RWPE1 (cell line): ENCODE data around the gene TIAM2.
"Not testable (repeated sequence)": the region's sequence is repeated elsewhere in the genome, so short reads cannot be mapped to it uniquely, and the experiment has no call there.

ENCODE experiments used
- CTCF ChIA-PET: fragments of 350-600 bp; sonication (Branson Sonifier 250); formaldehyde crosslinking; extraction: SDS; loops from one replicate; lab custom pipeline; 2021; lab: Yijun Ruan, JAX
- POLR2A ChIA-PET: fragments of 400-600 bp; formaldehyde crosslinking; extraction: SDS; loops from one replicate; lab custom pipeline; 2020; ENCODE audit warnings: antibody characterized with exemption; ENCODE audit not compliant: low non-redundant PET; lab: Yijun Ruan, JAX
- DNase-seq: peaks from one replicate; pipeline ENCODE4 v3.0.0; 2012; ENCODE audit warnings: low spot score
- H3K27ac ChIP-seq: fragments of 450-650 bp; 2 replicates; pipeline ENCODE4 v1.5.1; 2017
- CTCF ChIP-seq: fragments of 450-650 bp; conservative IDR thresholded peaks from 2 replicates; pipeline ENCODE4 v1.5.1; 2017; ENCODE audit warnings: low read depth, mild to moderate bottlenecking

Gene TIAM2

GRCh38 chr6:155116571-155116910, 121.4 kb downstream of the TIAM2 start:
- CTCF ChIA-PET = no interaction called here
- no peak overlapping the region for H3K27ac ChIP-seq
- no peak for TF ChIP-seq CTCF
- DNase-seq = no peak
- POLR2A ChIA-PET = no interaction called here

- DNase-seq = no peak
- H3K27ac ChIP-seq = no peak overlapping the region
- TF ChIP-seq CTCF = no peak
- CTCF ChIA-PET = no interaction called here
- POLR2A ChIA-PET = no interaction called here
Measured at GRCh38 chr6:155117256-155117655, 122.1 kb downstream of the TIAM2 start.

GRCh38 chr6:155117785-155118184, 122.7 kb downstream of the TIAM2 start:
- H3K27ac ChIP-seq = no peak overlapping the region
- CTCF ChIA-PET = no interaction called here

GRCh38 chr6:155119201-155119600, 124.1 kb downstream of the TIAM2 start:
- CTCF ChIA-PET, POLR2A ChIA-PET, DNase-seq, H3K27ac ChIP-seq: not testable (repeated sequence)

More at GRCh38 chr6:155117785-155118184, 122.7 kb downstream of the TIAM2 start:
- POLR2A ChIA-PET = no interaction called here
- no peak for TF ChIP-seq CTCF
- DNase-seq = no peak

GRCh38 chr6:155120034-155120433, 124.9 kb downstream of the TIAM2 start:
- ChIA-PET CTCF (interaction anchor here (0.6 kb wide), 1 partner anchor 178 kb away, joined by 3 read pairs; no protein-coding TSS in a partner anchor), POLR2A (no interaction called here)
- TF ChIP-seq CTCF = no peak
- DNase-seq = no peak
- no peak overlapping the region for H3K27ac ChIP-seq

- ChIA-PET POLR2A (no interaction called here), CTCF (interaction anchor here (1.1 kb wide), 1 partner anchor 19 kb away, joined by 4 read pairs; no protein-coding TSS in a partner anchor)
- H3K27ac ChIP-seq = no peak overlapping the region
- DNase-seq = no peak
- TF ChIP-seq CTCF = no peak
Measured at GRCh38 chr6:155121294-155121693, 126.2 kb downstream of the TIAM2 start.

GRCh38 chr6:155121699-155122098, 126.6 kb downstream of the TIAM2 start:
- no peak for DNase-seq
- CTCF ChIA-PET = interaction anchor here (1.1 kb wide), 1 partner anchor 19 kb away, joined by 4 read pairs; no protein-coding TSS in a partner anchor
- POLR2A ChIA-PET = no interaction called here
- TF ChIP-seq CTCF = no peak
- H3K27ac ChIP-seq = no peak overlapping the region
